Osteoblast (primary cell): ENCODE data around the gene EXOC1. TPM values are rescaled to one million over a fixed set of nuclear protein-coding genes. Genes with fewer than 3 reads are reported as not detected.
A peak's percentile ranks its signal among the peaks of the same experiment; 100 is the strongest.

ENCODE experiments used
- DNase-seq: peaks from one replicate; pipeline ENCODE4 v3.0.0; 2011; ENCODE audit warnings: low spot score, mixed read lengths; ENCODE audit not compliant: insufficient read length; ENCODE audit errors: missing footprints
- H2AFZ ChIP-seq: 2 replicates; pipeline ENCODE4 v1.6.0; 2011; ENCODE audit warnings: mild to moderate bottlenecking, low read length
- H3K27ac ChIP-seq: 2 replicates; pipeline ENCODE4 v1.5.1; 2011; ENCODE audit warnings: mild to moderate bottlenecking, low read depth, low read length, moderate library complexity
- H3K27me3 ChIP-seq: 2 replicates; pipeline ENCODE4 v1.6.0; 2012; ENCODE audit warnings: mild to moderate bottlenecking, control low read depth, inconsistent platforms, low read length, moderate library complexity; ENCODE audit not compliant: insufficient read depth
- H3K36me3 ChIP-seq: 2 replicates; pipeline ENCODE4 v1.5.1; 2011; ENCODE audit warnings: mild to moderate bottlenecking, low read length, control low read depth, moderate library complexity; ENCODE audit not compliant: insufficient read depth
- H3K4me1 ChIP-seq: 2 replicates; pipeline ENCODE4 v1.5.1; 2011; ENCODE audit warnings: mild to moderate bottlenecking, low read length, control low read depth, moderate library complexity; ENCODE audit not compliant: insufficient read depth
- H3K4me2 ChIP-seq: 2 replicates; pipeline ENCODE4 v1.6.0; 2011; ENCODE audit warnings: mild to moderate bottlenecking, low read length; ENCODE audit not compliant: insufficient read depth
- H3K4me3 ChIP-seq: fragments of 200-600 bp; sonication (generic); 3 replicates; pipeline ENCODE4 v1.5.1; 2012; ENCODE audit warnings: mild to moderate bottlenecking, low read length, inconsistent platforms; ENCODE audit not compliant: insufficient read depth
- H3K79me2 ChIP-seq: 2 replicates; pipeline ENCODE4 v1.6.0; 2012; ENCODE audit warnings: mild to moderate bottlenecking, low read length, control low read depth, inconsistent platforms; ENCODE audit not compliant: insufficient read depth
- H3K9me3 ChIP-seq: 2 replicates; pipeline ENCODE4 v1.5.1; 2011; ENCODE audit warnings: low read depth, low read length, control low read depth
- H4K20me1 ChIP-seq: 2 replicates; pipeline ENCODE4 v1.6.0; 2012; ENCODE audit warnings: mild to moderate bottlenecking, low read length, control low read depth; ENCODE audit not compliant: insufficient read depth
- CTCF ChIP-seq: IDR thresholded peaks from 2 replicates; pipeline ENCODE4 v1.5.1; 2011; ENCODE audit warnings: mild to moderate bottlenecking, low read depth, low read length, moderate library complexity; ENCODE audit errors: extremely low read depth
- total RNA-seq: library from RNA; depleted of rRNA; stranded (reverse); fragments of >200 nt; gene quantifications from 2 replicates; pipeline ENCODE4 v1.2.3, GENCODE V29; 2012

EXOC1 gene
- total RNA-seq, 1 donor, result 48.9 TPM

GRCh38 chr4:55921093-55921492 is 67.6 kb downstream of the EXOC1 start:
- Histone ChIP-seq H2AFZ (no peak overlapping the region), H3K4me1 (peaks cover 7% of the 10 kb centered on the region)
- no peak for DNase-seq

GRCh38 chr4:55925241-55925640 is 71.8 kb downstream of the EXOC1 start:
- Histone ChIP-seq H3K9me3 (no peaks in the 10 kb centered on the region), H2AFZ (no peak overlapping the region)
- DNase-seq, result no peak

More at GRCh38 chr4:55921093-55921492, 67.6 kb downstream of the EXOC1 start:
- Histone ChIP-seq H3K79me2 (no peaks in the 10 kb centered on the region), H4K20me1 (no peaks in the 10 kb centered on the region), H3K4me2 (no peak overlapping the region), H3K36me3 (no peaks in the 10 kb centered on the region), H3K9me3 (no peaks in the 10 kb centered on the region), H3K4me3 (no peak overlapping the region), H3K27ac (no peak overlapping the region), H3K27me3 (no peaks in the 10 kb centered on the region)
- TF ChIP-seq CTCF, result no peak

GRCh38 chr4:55926610-55927009 is 73.2 kb downstream of the EXOC1 start:
- H3K4me1 ChIP-seq, result no peaks in the 10 kb centered on the region
- no peak for DNase-seq
- H3K4me3 ChIP-seq, result no peak overlapping the region
- no peaks in the 10 kb centered on the region for H3K36me3 ChIP-seq
- no peak overlapping the region for H3K4me2 ChIP-seq
- no peak overlapping the region for H2AFZ ChIP-seq
- H3K9me3 ChIP-seq, result no peaks in the 10 kb centered on the region
- no peaks in the 10 kb centered on the region for H3K79me2 ChIP-seq
- H4K20me1 ChIP-seq, result no peaks in the 10 kb centered on the region
- no peak for TF ChIP-seq CTCF
- H3K27ac ChIP-seq, result no peak overlapping the region
- H3K27me3 ChIP-seq, result no peaks in the 10 kb centered on the region

More at GRCh38 chr4:55925241-55925640, 71.8 kb downstream of the EXOC1 start:
- peaks cover 7% of the 10 kb centered on the region for H3K4me1 ChIP-seq
- H4K20me1 ChIP-seq, result no peaks in the 10 kb centered on the region
- H3K27me3 ChIP-seq, result no peaks in the 10 kb centered on the region
- TF ChIP-seq CTCF, result no peak
- H3K79me2 ChIP-seq, result no peaks in the 10 kb centered on the region
- no peaks in the 10 kb centered on the region for H3K36me3 ChIP-seq
- no peak overlapping the region for H3K27ac ChIP-seq
- H3K4me3 ChIP-seq, result no peak overlapping the region
- no peak overlapping the region for H3K4me2 ChIP-seq

GRCh38 chr4:55927803-55928437 is 74.5 kb downstream of the EXOC1 start:
- H3K4me3 ChIP-seq, result no peak overlapping the region
- H3K9me3 ChIP-seq, result no peaks in the 10 kb centered on the region
- no peaks in the 10 kb centered on the region for H4K20me1 ChIP-seq
- no peaks in the 10 kb centered on the region for H3K4me1 ChIP-seq
- no peak for TF ChIP-seq CTCF
- H2AFZ ChIP-seq, result peak overlapping the region; percentile 2
- H3K4me2 ChIP-seq, result no peak overlapping the region
- no peak overlapping the region for H3K27ac ChIP-seq
- DNase-seq, result no peak
- no peaks in the 10 kb centered on the region for H3K36me3 ChIP-seq
- H3K27me3 ChIP-seq, result no peaks in the 10 kb centered on the region
- H3K79me2 ChIP-seq, result no peaks in the 10 kb centered on the region
